CMK (cell line): ENCODE results near the gene NCBP3.
"Not testable (repeated sequence)": the region's sequence is repeated elsewhere in the genome, so short reads cannot be mapped to it uniquely, and the experiment has no call there.

Source experiments
- DNase-seq: peaks from one replicate; pipeline ENCODE4 v3.0.0-alpha.2; 2010; ENCODE audit warnings: low read depth

Gene NCBP3

GRCh38 chr17:3788200-3788599, 57.8 kb downstream of the NCBP3 start:
- DNase-seq: no peak

- not testable (repeated sequence) for DNase-seq
These were observed 60.7 kb downstream of the NCBP3 start for GRCh38 chr17:3785323-3785722.

GRCh38 chr17:3782751-3783150, 63.3 kb downstream of the NCBP3 start:
- DNase-seq: no peak

GRCh38 chr17:3780986-3781385, 65.1 kb downstream of the NCBP3 start:
- no peak for DNase-seq

GRCh38 chr17:3777366-3778120, 68.5 kb downstream of the NCBP3 start:
- DNase-seq: no peak

- no peak for DNase-seq
These were observed 72.1 kb downstream of the NCBP3 start for GRCh38 chr17:3773966-3774365.

- DNase-seq: no peak
These were observed 72.5 kb downstream of the NCBP3 start for GRCh38 chr17:3773511-3773910.

- DNase-seq: no peak
These were observed 73.3 kb downstream of the NCBP3 start for GRCh38 chr17:3772764-3773163.

- DNase-seq: no peak
These were observed 74.9 kb downstream of the NCBP3 start for GRCh38 chr17:3771140-3771539.

- no peak for DNase-seq
These were observed 75.6 kb downstream of the NCBP3 start for GRCh38 chr17:3770466-3770865.

GRCh38 chr17:3768769-3769168, 77.3 kb downstream of the NCBP3 start:
- no peak for DNase-seq

GRCh38 chr17:3768341-3768740, 77.7 kb downstream of the NCBP3 start:
- no peak for DNase-seq

GRCh38 chr17:3766779-3767178, 79.3 kb downstream of the NCBP3 start:
- no peak for DNase-seq

- no peak for DNase-seq
These were observed 80.1 kb downstream of the NCBP3 start for GRCh38 chr17:3765981-3766380.

- no peak for DNase-seq
These were observed 82.3 kb downstream of the NCBP3 start for GRCh38 chr17:3763777-3764170.

GRCh38 chr17:3762922-3763776, 82.9 kb downstream of the NCBP3 start:
- no peak for DNase-seq

GRCh38 chr17:3761918-3762380, 84.1 kb downstream of the NCBP3 start:
- no peak for DNase-seq

GRCh38 chr17:3761036-3761917, 84.8 kb downstream of the NCBP3 start:
- no peak for DNase-seq

GRCh38 chr17:3759597-3760216, 86.3 kb downstream of the NCBP3 start:
- no peak for DNase-seq

- no peak for DNase-seq
These were observed 90.6 kb downstream of the NCBP3 start for GRCh38 chr17:3755335-3756030.
